Lung (tissue), 12 donors: ENCODE measurements around the gene ENTPD1. TPM values are rescaled to one million over a fixed set of nuclear protein-coding genes. Genes with fewer than 3 reads are reported as not detected.

ENCODE experiments used
- ATAC-seq: fragments of 200-7000 bp; cut with Tn5 transposase; one replicate; pipeline ENCODE4 v1.9.1; 2020; ENCODE audit warnings: moderate number of reproducible peaks; ENCODE audit not compliant: insufficient read depth, low FRiP score
- DNase-seq, 3 donors: peaks; one replicate each; pipeline ENCODE4 v3.0.0-alpha.2; 2013 to 2017
- H3K27ac ChIP-seq, 2 donors: one replicate each; pipeline ENCODE4 v1.5.1; 2013; ENCODE audit warnings: mild to moderate bottlenecking in 2 of 2, moderate library complexity in 2 of 2, control low read depth in 1 of 2, inconsistent platforms in 1 of 2, low read depth in 1 of 2, low read length in 1 of 2
- H3K27me3 ChIP-seq, 3 donors: one replicate each; pipeline ENCODE4 v1.5.1; 2013; ENCODE audit warnings: low read length in 2 of 3; ENCODE audit not compliant: control insufficient read depth in 3 of 3, insufficient read depth in 3 of 3
- H3K36me3 ChIP-seq, 4 donors: one replicate each; pipeline ENCODE4 v1.5.1; 2013; ENCODE audit warnings: low read length in 4 of 4, mild to moderate bottlenecking in 1 of 4, moderate library complexity in 1 of 4; ENCODE audit not compliant: control insufficient read depth in 4 of 4, insufficient read depth in 4 of 4
- H3K4me1 ChIP-seq, 5 donors: one replicate each; pipeline ENCODE4 v1.5.1; 2013; ENCODE audit warnings: low read length in 5 of 5, mild to moderate bottlenecking in 2 of 5, moderate library complexity in 1 of 5; ENCODE audit not compliant: control insufficient read depth in 5 of 5, insufficient read depth in 5 of 5
- H3K4me3 ChIP-seq: one replicate; pipeline ENCODE4 v1.5.1; 2013; ENCODE audit warnings: mild to moderate bottlenecking, control low read depth, moderate library complexity
- H3K9ac ChIP-seq, 2 donors: one replicate each; pipeline ENCODE4 v1.5.1; 2013; ENCODE audit warnings: low read length in 2 of 2, control low read depth in 1 of 2; ENCODE audit not compliant: insufficient read depth in 1 of 2
- H3K9me3 ChIP-seq, 4 donors: one replicate each; pipeline ENCODE4 v1.5.1; 2013; ENCODE audit warnings: low read length in 3 of 4, mild to moderate bottlenecking in 1 of 4, moderate library complexity in 1 of 4; ENCODE audit not compliant: control insufficient read depth in 4 of 4, insufficient read depth in 3 of 4
- WGBS, 2 donors: extraction: QIAGEN DNeasy Blood & Tissue Kit; methylation state at CpG; one replicate each; pipeline ENCODE4 v1.1.7; 2013; 5-methylcytosine and 5-hydroxymethylcytosine counted together
- polyA plus RNA-seq, 2 donors: library from polyadenylated mRNA; stranded (reverse); fragments of 200-250 nt; gene quantifications; one replicate each; pipeline ENCODE4 v1.2.1, GENCODE V29; 2013
- total RNA-seq, 2 donors: library from RNA; depleted of rRNA in 1 of 2; stranded (reverse); fragments of >200 nt in 1 of 2; gene quantifications; one replicate each; pipeline ENCODE4 v1.2.1, GENCODE V29; 2014 to 2021
- TF ChIP-seq, protein P1 (sequence below): IDR thresholded peaks from 2 replicates; pipeline ENCODE4 v1.5.1; 2012; ENCODE audit warnings: mild to moderate bottlenecking; ENCODE audit errors: control extremely low read depth, extremely low read depth
- donor health status: control.
- donor health status: control.
- donor health status: Bipolar disorder and iron deficiency.
- donor health status: healthy.
- donor health status: DM: yes; HTN: yes; CAD: no.

Gene ENTPD1
- total and polyA plus RNA-seq, 4 donors: 5.5 to 46.6 (median 18.2) TPM

DNA sequence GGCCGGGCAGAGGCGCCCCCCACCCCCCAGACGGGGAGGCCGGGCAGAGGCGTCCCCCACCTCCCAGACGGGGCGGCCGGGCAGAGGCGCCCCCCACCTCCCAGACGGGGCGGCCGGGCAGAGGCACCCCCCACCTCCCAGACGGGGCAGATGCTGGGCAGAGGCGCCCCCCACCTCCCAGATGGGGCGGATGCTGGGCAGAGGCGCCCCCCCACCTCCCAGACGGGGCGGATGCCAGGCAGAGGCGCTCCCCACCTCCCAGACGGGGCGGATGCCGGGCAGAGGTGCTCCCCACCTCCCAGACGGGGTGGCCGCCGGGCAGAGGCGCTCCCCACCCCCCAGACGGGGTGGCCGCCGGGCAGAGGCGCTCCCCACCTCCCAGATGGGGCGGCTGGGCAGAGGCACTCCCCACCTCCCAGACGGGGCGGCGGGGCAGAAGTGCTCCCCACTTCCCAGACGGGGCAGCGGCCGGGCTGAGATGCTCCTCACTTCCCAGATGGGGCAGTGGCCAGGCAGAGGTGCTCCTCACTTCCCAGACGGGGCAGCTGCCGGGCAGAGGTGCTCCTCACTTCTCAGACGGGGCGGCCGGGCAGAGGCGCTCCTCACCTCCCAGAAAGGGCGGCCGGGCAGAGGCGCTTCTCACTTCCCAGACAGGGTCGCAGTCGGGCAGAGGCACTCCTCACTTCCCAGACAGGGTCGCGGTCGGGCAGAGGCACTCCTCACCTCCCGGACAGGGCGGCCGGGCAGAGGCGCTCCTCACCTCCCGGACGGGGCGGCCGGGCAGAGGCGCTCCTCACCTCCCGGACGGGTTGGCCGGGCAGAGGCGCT is 53.6 kb downstream of the ENTPD1 start:
- no peak for DNase-seq
- Histone ChIP-seq H3K36me3 (no peaks in the 10 kb centered on the region), H3K9ac (no peak overlapping the region), H3K27ac (no peak overlapping the region), H3K9me3 (peaks cover 0 to 5% (median 0%) of the 10 kb centered on the region in 4 donors), H3K27me3 (no peaks in the 10 kb centered on the region), H3K4me3 (no peak overlapping the region), H3K4me1 (peaks cover 0 to 5% (median 3%) of the 10 kb centered on the region in 5 donors)
- TF ChIP-seq, protein P1, sequence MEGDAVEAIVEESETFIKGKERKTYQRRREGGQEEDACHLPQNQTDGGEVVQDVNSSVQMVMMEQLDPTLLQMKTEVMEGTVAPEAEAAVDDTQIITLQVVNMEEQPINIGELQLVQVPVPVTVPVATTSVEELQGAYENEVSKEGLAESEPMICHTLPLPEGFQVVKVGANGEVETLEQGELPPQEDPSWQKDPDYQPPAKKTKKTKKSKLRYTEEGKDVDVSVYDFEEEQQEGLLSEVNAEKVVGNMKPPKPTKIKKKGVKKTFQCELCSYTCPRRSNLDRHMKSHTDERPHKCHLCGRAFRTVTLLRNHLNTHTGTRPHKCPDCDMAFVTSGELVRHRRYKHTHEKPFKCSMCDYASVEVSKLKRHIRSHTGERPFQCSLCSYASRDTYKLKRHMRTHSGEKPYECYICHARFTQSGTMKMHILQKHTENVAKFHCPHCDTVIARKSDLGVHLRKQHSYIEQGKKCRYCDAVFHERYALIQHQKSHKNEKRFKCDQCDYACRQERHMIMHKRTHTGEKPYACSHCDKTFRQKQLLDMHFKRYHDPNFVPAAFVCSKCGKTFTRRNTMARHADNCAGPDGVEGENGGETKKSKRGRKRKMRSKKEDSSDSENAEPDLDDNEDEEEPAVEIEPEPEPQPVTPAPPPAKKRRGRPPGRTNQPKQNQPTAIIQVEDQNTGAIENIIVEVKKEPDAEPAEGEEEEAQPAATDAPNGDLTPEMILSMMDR: no peak
- no peak for ATAC-seq
- 97% methylated on average over 49 to 64 of the region's 64 CpGs for WGBS, 2 donors

DNA sequence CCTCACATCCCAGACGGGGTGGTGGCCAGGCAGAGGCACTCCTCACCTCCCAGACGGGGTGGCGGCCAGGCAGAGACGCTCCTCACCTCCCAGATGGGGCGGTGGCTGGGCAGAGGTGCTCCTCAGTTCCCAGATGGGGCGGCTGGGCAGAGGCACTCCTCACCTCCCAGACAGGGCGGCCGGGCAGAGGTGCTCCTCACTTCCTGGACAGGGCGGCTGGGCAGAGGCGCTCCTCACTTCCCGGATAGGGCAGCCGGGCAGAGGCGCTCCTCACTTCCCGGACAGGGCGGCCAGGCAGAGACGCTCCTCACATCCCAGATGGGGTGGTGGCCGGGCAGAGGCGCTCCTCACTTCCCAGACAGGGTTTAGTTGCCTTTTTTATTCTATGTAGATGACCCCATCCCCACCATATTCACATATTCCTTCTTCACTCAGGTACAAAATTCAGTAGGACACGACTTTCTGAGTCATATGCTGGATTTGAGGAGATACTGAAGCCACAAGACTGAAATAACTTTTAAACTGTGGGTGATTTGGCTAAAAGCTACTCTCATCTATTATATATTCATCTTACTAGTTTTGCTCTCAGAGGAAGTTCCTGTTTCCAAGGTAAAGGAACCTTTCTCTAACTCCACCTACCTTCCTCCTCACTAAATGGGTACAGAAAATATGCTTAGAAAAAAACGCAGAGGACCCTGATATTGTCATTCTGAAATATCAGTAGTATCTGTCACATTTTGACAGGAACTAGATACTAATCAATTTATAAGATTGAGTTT is 54.4 kb downstream of the ENTPD1 start:
- Histone ChIP-seq H3K4me1 (peaks cover 0 to 5% (median 3%) of the 10 kb centered on the region in 5 donors), H3K36me3 (no peaks in the 10 kb centered on the region), H3K4me3 (no peak overlapping the region), H3K9ac (no peak overlapping the region), H3K27ac (no peak overlapping the region), H3K9me3 (peaks cover 0 to 5% (median 0%) of the 10 kb centered on the region in 4 donors), H3K27me3 (no peaks in the 10 kb centered on the region)
- no peak for ATAC-seq
- WGBS, 2 donors: 95 to 98% methylated on average over 20 of the region's 20 CpGs
- DNase-seq: no peak
- TF ChIP-seq, protein P1: no peak

DNA sequence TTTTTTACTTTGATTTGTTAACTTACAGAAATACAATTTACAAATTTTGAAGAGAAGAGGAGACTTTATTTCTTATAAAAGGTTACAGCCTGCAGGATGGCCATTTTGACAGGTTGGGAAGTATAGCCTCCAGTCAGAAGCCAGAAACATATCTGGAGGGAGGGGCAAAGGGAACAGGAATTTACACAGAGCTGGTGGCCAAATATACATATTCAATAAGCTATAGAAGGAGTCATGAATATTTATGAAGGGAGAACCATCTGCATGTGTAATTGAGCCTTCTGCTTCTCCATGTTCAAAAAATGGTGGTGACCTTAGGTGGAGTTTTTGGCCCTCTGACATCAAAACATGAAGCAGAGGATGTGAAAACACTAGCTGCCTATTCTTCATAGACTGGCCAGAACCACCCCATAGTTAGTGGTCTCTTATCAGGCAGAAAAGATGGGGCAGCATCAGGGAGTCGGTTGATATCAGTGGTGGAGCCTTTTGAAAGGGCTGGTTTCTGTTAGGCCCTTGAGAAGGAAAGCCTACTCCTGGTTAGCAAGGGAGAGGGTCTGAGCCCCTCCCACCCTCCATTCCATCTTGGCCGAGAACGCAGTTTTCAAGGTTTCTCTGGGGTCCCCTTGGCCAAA is 57.2 kb downstream of the ENTPD1 start:
- TF ChIP-seq, protein P1: no peak
- Histone ChIP-seq H3K27me3 (no peaks in the 10 kb centered on the region), H3K4me1 (peaks cover 0 to 12% (median 3%) of the 10 kb centered on the region in 5 donors), H3K36me3 (no peaks in the 10 kb centered on the region), H3K9me3 (peaks cover 0 to 8% (median 0%) of the 10 kb centered on the region in 4 donors), H3K4me3 (no peak overlapping the region), H3K27ac (no peak overlapping the region), H3K9ac (no peak overlapping the region)
- no peak for ATAC-seq
- DNase-seq: no peak
- WGBS, 2 donors: 96% methylated on average over 3 of the region's 3 CpGs
